Cardiac fibroblast (primary cell): ENCODE results near the gene CLPTM1.
"Not testable (repeated sequence)": the region's sequence is repeated elsewhere in the genome, so short reads cannot be mapped to it uniquely, and the experiment has no call there.

Source experiments
- DNase-seq, 2 donors: peaks; one replicate each; pipeline versions ENCODE4 v3.0.0 to v3.0.0-alpha.2; 2010; ENCODE audit warnings: low read depth in 2 of 2
- H3K4me3 ChIP-seq, 2 donors: replicated peaks in 1 of 2; 1 replicate in 1 of 2; 2 replicates in 1 of 2; pipeline ENCODE4 v1.5.1; 2011; ENCODE audit warnings: low read depth in 2 of 2, low read length in 2 of 2, mild to moderate bottlenecking in 2 of 2, moderate library complexity in 1 of 2
- CTCF ChIP-seq: IDR thresholded peaks from one replicate; pipeline ENCODE4 v1.5.1; 2011; ENCODE audit warnings: low read depth, mild to moderate bottlenecking, low read length, inconsistent platforms

The CLPTM1 gene

GRCh38 chr19:44954649-44955504 lies at the start of gene CLPTM1:
CLPTM1 (plus strand) TSS chr19:44955380; CDS start chr19:44955396, 16 bp downstream.
- no peak for TF ChIP-seq CTCF
- peak within 1 kb of the TSS; percentile 93 to 98 for H3K4me3 ChIP-seq
- DNase-seq = peak; percentile 98

GRCh38 chr19:44905437-44906160 lies 49.6 kb upstream of the CLPTM1 start, which contains the start of gene APOE:
APOE (plus strand) TSS chr19:44905796; CDS start chr19:44906625, 829 bp downstream.
- H3K4me3 ChIP-seq = peak within 1 kb of the TSS in 1 of 2 donors; percentile 86

GRCh38 chr19:44907613-44908012 lies 47.6 kb upstream of the CLPTM1 start:
- TF ChIP-seq CTCF = no peak
- H3K4me3 ChIP-seq = peak overlapping the region in 1 of 2 donors; percentile 86
- no peak for DNase-seq

More at GRCh38 chr19:44905437-44906160, 49.6 kb upstream of the CLPTM1 start, which contains the start of gene APOE:
- no peak for TF ChIP-seq CTCF
- DNase-seq = peak in 1 of 2 donors; percentile 91

- H3K4me3 ChIP-seq = peak overlapping the region in 1 of 2 donors; percentile 86
- no peak for TF ChIP-seq CTCF
- no peak for DNase-seq
These were observed 46.9 kb upstream of the CLPTM1 start for GRCh38 chr19:44908074-44908835.

GRCh38 chr19:44908836-44909261 lies 46.3 kb upstream of the CLPTM1 start:
- TF ChIP-seq CTCF = no peak
- no peak for DNase-seq
- H3K4me3 ChIP-seq = no peak overlapping the region

GRCh38 chr19:44909775-44910174 lies 45.4 kb upstream of the CLPTM1 start:
- no peak for TF ChIP-seq CTCF
- DNase-seq = no peak
- H3K4me3 ChIP-seq = no peak overlapping the region

- not testable (repeated sequence) for DNase-seq, H3K4me3 ChIP-seq
These were observed 43.3 kb upstream of the CLPTM1 start for GRCh38 chr19:44911896-44912295.
